Activated T-helper 1 cell treated with anti-CD3 and anti-CD28 coated beads, Interleukin-2, amount 50 U/mL, for 16 hours (primary cell): ENCODE measurements around the gene TOP2A.
A peak's percentile ranks its signal among the peaks of the same experiment; 100 is the strongest.

Experiments
- DNase-seq, 2 donors: peaks; one replicate each; pipeline ENCODE4 v3.0.0-alpha.2; 2020; ENCODE audit warnings: low read depth in 1 of 2, low spot score in 1 of 2

Gene TOP2A

DNA sequence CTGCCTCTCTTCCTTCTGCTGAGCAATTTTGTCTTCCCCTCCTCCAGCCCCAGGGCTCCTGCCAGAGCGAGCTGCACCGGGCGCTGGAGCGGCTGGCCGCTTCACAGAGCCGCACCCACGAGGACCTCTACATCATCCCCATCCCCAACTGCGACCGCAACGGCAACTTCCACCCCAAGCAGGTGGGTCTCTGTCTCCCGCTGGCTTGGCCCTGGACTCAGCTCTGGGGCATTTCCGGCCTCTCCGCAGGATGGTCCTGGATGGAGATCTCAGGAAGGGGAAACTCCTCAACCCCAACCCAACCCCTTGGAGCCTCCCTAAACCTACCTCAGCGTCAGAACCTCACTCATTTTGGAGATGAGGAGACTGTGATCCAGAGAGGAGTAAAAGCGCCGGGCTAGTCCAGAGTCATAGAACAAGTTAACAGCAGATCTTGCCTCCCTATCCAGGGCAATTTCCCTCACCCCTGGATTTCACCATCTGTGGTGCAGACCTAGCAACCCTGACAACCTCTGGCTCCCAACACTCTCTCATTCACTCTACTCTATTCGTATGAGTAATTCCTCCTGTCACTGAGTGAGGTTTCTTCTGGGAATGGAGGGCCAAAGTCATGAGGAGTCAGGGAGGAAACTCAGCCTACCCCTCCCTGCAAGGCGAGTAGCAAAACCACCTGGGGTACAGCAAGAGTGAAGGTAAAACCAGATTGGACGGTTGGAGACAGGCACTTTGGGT is 36.4 kb upstream of the TOP2A start:
- DNase-seq = no peak

DNA sequence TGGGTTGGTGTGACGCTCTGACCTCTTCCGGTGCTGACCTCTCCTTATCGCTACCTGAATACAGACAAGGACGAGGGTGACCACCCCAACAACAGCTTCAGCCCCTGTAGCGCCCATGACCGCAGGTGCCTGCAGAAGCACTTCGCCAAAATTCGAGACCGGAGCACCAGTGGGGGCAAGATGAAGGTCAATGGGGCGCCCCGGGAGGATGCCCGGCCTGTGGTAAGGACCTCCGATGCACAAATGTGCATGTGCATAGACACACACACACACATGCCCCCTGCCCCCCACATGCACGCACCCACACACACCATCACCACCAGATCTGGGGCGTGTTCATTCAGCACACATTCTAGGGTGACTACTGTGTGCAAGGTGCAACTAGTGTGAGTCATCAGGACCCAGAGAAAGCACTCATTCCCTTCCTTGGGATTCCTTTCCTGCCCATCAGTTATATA is 35.3 kb upstream of the TOP2A start:
- no peak for DNase-seq

DNA sequence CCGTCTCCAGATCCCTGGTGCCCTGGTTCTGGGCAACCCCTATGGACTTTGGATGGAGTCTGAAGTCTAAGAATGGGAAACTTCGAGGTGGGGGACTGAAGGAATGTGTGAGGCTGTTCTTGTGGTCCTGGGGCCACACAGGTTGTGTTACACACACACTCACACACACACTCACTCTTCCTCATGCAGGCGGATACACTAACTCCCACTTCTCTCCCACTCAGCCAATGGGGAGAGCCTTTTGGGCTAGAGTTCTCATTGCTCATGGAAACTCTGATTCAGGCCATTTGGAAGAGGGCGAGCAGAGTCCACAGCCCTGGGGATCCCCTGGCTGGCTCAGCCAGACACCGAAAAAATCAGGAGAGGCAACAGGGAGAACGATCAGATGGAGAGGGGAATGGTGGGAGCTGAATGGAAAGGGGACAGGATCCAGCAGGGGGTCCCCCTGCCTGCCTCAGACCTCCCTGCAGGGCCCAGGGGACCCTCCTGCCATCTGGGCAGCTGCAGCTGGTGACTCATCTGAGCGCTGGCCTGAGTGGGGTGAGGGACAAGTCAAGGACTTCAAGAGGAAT is 34.6 kb upstream of the TOP2A start:
- no peak for DNase-seq

DNA sequence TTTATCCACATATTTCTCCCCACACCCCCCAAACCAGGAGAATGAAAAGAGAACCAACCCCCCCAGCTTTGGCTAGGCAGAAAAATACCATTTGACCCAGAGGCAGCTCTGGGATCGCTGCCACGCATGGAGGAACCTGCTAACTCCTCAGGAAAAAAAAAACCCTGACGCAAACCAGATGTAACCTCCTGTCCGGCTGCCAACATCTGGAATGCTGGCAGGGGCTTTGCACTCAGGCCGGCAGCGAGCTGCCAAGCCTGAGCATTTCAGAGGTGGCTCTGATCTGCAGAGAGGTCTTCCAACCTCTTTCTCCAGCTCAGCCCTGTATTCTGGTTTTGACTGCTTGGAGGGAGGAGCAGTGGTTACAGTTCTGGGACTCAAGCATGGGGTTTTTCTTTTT is 33.7 kb upstream of the TOP2A start:
- DNase-seq = no peak

DNA sequence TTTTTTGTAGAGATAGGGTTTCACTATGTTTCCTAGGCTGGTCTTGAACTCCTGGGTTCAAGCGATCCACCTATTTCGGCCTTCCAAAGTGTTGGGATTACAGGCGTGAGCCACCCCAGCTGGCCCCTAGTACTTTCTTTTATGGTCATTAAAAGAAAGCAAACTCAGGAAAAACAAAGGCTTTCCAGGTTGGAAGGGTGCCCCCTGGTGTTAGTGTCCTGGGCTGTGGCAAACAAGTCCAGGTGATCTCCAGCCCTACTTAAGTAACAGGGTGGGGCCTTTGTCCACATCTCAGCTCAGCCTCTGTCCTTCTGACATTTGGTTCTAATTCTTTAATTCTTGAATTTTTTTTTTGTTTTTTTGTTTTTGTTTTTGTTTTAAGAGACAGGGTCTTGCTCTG is 32.5 kb upstream of the TOP2A start:
- no peak for DNase-seq

DNA sequence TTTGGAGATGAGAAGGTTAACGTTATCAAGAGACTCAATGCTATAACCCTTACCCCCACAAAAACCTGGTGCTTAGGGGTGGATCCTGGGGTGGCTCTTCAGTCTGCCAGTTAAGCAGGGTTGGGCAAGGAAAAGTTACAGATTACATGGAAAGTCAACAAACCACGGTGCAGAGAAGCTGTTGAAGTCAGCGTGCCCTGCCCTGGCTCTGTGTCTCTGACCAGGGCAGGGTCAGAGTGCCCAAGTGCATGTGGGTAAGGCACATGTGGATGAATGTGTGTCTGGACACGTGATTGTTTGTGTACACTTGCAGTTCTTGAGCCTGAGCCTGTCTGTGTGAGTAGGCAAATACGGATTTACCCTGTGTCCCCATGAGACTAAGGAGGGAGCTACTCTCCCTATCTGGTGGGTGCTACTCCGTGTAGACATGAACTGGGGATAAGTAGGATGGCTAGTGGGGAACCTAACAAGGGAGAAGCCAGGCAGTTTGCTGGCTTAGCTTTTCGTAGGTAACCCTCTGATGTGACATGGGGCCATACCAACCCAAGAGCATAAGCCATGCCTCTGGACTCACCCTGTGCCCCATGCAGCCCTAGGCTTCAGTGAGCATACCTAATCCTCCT is 31.1 kb upstream of the TOP2A start:
- DNase-seq = no peak

DNA sequence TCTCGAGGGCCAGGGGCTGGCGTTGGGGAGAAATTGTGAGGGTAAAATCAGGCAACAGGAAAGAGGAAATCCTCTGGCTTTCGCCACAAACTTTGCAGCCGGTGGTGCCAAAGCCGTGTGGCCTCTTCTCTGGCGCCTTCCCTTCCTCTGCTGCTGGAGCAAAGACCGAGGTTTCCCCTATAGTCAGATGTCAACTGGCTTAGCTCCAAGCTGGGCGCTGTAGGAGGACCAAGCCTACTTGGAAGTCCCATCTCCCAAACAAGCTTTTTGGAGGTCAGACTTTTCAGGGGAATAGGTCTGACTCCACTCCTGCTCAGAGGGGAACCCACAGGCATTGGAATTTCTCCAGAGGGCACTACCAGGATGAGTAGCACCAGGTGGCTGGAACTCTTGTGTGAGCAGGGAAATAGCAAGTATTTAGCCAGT is 30.5 kb upstream of the TOP2A start:
- DNase-seq = no peak

DNA sequence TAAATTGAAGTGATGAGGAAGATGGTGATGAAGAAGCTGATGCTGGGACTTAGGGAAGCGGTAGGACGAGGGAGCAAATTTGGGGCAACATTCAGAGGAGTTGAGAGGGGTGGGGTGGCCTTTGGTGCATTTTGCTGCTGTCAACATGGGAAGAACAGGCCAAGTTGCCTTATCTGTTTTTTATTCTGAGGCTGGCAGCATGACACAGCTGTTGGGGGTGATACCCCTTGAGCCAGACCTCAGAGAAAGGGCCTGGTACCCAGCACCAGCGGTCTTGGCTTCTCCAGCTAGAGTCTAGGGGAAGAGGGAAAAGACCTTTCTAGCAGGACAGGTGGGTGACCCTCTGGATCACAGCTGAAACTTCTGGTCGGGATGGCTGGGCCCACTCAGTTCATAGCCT is 30.1 kb upstream of the TOP2A start:
- DNase-seq = no peak

DNA sequence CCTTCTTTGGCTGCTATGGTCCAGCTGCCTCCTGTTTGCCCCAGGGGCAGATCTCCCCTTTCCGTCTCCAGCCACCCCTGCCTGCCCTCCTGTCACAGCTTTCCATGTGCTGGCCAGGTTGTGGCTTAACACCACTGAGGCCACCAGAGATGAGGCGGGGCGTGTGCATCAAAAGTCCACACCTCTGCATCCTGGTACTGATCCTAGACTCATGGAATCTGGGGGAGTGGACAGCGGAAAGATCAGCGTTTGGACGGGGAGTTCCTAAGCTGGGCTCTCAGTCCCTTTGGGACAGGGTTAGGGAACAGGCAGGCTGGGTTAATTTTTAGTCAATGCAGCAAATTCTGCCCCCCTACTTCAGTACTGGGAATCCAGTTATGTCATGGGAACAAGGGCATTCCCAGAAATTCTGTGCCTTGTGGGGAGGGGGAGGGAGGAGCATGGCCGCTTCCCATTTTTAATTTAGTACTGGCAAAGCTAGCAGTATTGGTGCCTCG is 29.5 kb upstream of the TOP2A start:
- no peak for DNase-seq

DNA sequence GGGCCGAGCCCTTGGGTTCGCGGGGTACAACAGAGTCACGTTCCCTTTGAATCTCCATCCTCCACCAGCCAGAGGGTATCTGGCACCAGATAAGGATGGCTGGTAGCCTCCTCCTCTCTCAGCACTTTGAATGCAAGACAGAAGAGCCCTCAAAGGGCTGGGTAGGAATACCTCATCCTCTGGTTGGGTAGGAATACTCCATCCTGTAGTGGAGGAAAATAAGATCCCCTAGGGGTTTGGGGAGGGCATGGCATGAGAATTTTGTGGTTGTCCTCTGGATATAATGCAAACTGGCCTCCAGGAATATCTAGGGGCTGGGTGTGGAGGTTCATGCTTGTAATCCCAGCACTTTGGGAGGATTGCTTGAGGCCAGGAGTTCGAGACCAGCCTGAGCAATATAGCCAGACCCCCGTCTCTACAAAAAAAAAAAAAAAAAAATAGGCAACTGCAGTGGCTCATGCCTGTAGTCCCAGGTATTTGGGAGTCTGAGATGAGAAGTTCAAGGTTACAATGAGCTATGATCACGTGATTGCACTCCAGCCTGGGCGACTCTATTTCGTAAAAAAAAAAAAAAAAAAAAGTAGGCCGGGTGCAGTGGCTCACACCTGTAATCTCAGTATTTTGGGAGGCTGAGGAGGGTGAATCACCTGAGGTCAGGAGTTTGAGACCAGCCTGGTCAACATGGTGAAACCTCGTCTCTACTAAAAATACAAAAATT is 28.2 kb upstream of the TOP2A start:
- no peak for DNase-seq

DNA sequence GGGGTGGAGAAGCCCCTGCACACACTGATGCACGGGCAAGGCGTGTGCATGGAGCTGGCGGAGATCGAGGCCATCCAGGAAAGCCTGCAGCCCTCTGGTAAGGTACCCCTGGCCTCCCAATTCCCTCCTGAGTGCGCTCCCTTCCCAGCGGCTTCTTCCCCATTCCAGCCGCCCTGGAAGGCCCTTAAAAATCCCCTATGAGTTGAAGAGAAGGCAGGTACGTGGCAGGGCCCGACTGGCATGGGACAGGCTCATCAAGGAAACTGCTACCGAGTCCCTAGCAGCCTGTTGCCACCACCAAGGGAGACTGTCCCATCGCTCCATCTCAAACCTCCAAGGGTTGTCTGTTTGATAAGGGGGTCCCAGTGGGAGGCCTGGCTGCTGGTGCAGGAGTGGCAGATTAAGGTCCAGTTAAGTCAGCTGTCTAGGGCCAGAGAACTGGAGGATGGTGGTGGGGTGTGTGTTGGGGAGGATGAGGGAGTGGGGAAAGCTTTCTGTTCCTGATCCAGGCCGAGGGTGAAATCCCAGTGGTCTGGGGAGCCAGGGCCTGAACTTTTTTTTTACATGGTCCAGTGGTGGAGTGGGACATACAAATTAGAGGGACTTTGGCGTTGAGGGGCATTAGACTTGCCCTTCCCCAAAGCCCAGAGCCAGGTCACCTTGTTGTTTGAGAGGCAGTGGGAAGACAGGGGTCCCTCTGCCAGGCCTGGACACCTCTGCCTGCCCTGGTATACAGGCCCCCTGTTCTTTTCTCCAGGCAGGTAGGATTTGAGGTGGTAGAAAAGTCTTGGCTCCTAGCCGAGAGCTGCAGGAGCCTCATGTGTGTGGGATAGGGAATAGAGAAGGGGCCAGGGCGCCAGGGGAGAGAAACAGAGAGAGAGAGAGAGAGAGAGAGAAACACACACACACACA is 26.5 kb upstream of the TOP2A start:
- no peak for DNase-seq

DNA sequence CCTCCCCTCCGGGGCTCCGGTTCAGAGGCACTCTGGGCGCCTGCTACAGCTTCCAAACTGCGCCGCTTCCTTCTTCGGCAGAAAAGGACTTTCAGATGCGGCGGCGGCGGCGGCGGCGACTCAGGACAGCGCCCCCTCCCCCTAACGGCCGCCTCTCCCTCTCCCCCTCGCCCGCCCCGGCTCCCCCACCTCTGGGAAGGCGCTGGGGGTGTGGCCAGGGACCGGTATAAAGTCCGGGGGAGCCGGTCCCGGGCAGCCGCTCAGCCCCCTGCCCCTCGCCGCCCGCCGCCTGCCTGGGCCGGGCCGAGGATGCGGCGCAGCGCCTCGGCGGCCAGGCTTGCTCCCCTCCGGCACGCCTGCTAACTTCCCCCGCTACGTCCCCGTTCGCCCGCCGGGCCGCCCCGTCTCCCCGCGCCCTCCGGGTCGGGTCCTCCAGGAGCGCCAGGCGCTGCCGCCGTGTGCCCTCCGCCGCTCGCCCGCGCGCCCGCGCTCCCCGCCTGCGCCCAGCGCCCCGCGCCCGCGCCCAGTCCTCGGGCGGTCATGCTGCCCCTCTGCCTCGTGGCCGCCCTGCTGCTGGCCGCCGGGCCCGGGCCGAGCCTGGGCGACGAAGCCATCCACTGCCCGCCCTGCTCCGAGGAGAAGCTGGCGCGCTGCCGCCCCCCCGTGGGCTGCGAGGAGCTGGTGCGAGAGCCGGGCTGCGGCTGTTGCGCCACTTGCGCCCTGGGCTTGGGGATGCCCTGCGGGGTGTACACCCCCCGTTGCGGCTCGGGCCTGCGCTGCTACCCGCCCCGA is 25.7 kb upstream of the TOP2A start, which contains the start of gene IGFBP4:
Gene IGFBP4, plus strand, starts transcription at position 255 of the 792 bp plus-strand sequence. Its CDS starts 286 bp downstream, at position 541.
- peak; percentile 31 to 45 for DNase-seq

DNA sequence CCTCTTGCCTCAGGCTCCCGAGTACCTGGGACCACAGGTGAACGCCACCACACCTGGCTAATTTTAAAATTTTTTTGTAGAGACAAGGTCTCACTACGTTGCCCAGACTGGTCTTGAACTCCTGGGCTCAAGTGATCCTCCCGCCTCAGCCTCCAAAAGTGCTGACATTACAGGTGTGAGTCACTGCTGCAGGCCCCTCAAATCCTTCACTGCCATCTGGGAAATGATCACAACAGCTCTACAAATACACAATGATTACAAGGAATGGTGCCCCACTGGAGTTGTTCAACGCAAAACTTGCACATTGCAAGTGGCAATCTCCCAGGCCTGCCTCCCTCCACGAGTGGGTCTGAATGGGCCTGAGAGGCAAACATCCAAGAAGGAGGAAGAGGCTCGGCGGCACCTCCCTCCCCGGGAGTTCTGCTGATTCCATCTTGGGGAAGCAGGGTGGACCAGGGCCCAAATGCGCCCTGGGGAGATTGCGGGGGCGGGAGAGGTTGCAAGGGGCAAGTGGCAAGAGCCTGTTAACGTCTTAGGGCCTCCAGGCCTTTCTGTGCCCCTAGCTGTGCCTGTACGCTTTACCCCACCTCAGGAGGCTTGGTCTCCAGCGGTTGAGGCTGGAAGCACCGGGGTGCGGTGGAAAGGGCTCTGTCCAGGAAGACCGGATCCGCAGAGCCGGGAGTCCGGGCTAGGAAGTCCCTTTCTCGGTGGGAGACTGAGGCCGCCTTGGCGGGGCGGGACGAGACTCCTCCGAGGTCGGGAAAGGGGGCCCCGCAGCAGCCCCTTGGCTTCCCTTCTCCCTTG is 24.9 kb upstream of the TOP2A start:
- no peak for DNase-seq

DNA sequence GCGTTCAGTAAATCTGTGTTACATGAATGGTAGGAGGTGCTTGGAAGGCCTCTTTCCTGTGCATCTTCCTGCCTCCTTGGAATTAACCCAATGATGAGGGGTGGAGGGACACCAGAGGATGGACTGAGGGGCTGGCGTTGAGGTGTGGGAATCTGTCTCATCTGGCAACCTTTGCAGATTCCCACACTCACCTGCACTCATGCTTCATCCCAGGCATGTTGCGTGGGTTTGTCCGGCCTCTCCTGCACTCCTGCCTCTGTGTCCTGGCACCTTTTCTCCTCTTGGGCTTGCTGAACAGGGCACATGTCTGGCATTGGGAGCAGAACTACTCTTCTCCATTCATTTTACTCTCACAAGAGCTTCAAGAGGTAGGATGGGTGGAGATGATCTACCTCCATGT is 22.5 kb upstream of the TOP2A start:
- DNase-seq = no peak

DNA sequence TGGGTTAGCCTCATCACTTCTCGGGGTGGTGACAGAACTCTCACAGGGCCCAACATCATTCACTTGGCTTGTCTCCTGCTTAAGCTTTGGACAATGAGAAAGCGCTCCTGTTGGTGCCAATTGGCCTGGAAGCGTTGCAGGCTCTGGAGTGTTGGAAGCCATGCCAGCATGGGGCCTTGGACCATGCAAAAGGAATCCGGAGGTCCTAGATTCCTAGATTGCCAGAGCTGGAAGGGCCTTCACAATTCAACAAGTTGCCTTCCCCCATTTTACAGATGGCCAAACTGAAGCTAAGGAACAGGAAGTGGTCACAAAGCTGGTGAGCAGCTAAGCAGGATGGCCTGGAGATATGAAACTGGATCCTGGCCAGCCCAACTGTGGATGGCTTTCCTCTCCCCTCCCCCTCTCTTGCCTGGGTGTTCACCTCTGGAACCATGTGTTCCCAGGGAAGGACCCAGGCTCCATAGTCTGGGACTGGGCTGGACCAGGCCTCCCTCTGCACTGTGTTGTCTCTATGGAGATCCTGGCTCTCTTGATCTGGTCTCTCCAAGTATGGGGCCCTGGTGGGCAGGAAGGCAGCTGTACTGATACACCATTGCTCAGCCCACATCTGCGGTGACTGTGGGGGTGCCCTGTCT is 19.5 kb upstream of the TOP2A start:
- DNase-seq = no peak

DNA sequence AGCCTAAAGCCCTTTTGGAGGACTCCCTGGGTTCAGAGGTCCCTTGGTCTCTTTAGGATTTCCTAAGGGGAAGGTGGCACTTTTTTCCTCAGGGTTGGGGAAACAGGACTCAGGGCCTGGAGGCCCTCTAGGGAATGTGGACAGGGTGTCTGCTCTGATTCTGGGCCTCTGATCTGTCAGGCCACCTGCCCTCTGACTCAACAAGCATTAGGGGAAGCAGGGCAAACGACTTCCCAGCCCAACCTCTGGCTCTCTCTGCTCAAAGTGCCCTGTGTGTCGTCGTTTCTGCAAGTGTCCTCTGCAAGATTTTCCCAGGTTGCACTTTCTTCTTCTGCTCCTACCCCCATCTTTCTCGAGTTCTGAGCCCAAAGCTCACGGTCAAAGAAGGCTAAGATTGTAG is 18.9 kb upstream of the TOP2A start:
- no peak for DNase-seq

DNA sequence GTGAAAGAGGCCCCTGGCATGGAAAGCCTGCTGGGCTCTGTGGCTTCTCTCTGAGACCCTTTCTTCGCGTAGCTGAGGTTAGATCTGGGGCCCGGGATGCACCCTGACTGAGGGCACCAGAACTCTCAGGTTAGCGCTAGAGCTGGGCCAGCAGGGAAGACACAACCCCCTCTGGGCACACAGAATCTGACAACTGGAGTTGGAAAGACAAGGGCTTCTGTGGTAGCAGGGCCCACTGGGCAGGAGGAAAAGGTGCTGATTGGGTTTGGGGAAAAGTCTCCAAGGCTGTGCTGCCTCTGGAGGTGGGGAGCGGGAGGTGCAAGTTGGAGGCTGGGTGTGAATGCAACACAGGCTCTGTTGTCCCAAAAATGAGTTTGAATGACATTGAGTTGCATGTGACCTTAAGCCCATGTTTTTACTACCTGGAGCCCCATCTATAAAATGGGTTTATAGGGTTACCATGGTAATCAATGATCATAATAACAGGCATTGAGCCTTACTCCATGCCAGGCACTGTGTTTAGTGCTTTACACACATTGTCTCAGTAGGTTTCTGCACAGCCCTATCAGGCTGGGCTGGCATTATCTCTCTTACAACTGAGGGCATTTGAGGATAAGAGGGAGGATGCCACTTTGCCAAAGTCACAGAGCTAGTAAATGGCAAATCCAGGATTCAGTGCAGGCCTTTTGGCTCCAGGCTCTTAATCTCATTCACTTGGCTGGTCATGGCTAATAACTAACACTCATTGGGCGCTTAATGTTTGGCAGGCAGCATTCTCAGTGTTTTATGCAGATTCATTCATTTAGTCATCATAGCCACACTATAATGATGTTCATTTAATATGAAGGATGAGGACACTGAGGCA is 16.1 kb upstream of the TOP2A start:
- no peak for DNase-seq
